Epithelial cell of esophagus (primary cell): Measurements from ENCODE around the gene GPX3.

ENCODE experiments used
- DNase-seq: peaks from one replicate; pipeline ENCODE4 v3.0.0; 2010; ENCODE audit warnings: low read depth
- H3K4me3 ChIP-seq: 2 replicates; pipeline ENCODE4 v1.5.1; 2011; ENCODE audit warnings: mild to moderate bottlenecking, low read length, control low read depth
- CTCF ChIP-seq: IDR thresholded peaks from 2 replicates; pipeline ENCODE4 v1.5.1; 2011; ENCODE audit warnings: low read depth, mild to moderate bottlenecking, low read length, control low read depth, inconsistent platforms; ENCODE audit not compliant: insufficient read depth; ENCODE audit errors: missing control alignments

GPX3 gene

GRCh38 chr5:151004499-151004898 is 15.9 kb upstream of the GPX3 start:
- DNase-seq, result no peak
- no peak overlapping the region for H3K4me3 ChIP-seq
- no peak for TF ChIP-seq CTCF

GRCh38 chr5:151005187-151005949 is 15.0 kb upstream of the GPX3 start:
- DNase-seq, result no peak
- no peak for TF ChIP-seq CTCF
- H3K4me3 ChIP-seq, result no peak overlapping the region

- no peak overlapping the region for H3K4me3 ChIP-seq
- DNase-seq, result no peak
- no peak for TF ChIP-seq CTCF
Measured at GRCh38 chr5:151005950-151006576, 14.3 kb upstream of the GPX3 start.

GRCh38 chr5:151006704-151007334 is 13.6 kb upstream of the GPX3 start:
- no peak overlapping the region for H3K4me3 ChIP-seq
- no peak for TF ChIP-seq CTCF
- DNase-seq, result no peak

GRCh38 chr5:151007430-151008209 is 12.8 kb upstream of the GPX3 start:
- no peak overlapping the region for H3K4me3 ChIP-seq
- no peak for TF ChIP-seq CTCF
- no peak for DNase-seq

GRCh38 chr5:151008210-151008491 is 12.2 kb upstream of the GPX3 start:
- DNase-seq, result no peak
- TF ChIP-seq CTCF, result no peak
- no peak overlapping the region for H3K4me3 ChIP-seq
